ENCODE data around the gene SPAG16.

GRCh38 chr2:213429516-213429915, 145.3 kb downstream of the SPAG16 start:
- TF ChIP-seq EZH2 (IDR thresholded peaks at IDR 0.05; ENCODE audit: borderline replicate concordance, low read length), result no peak
- no peak for TF ChIP-seq CTCF (IDR thresholded peaks at IDR 0.05; ENCODE audit: low read length)

Measured in OCI-LY1 (cell line).